Activated T-helper 1 cell treated with Interleukin-2 at 50 U/mL for 16 hours (primary cell): Measurements from ENCODE around the gene DLGAP1.

Experiments
- DNase-seq: peaks from one replicate; pipeline ENCODE4 v3.0.0-alpha.2; 2020; ENCODE audit warnings: low read depth

DLGAP1 gene

GRCh38 chr18:3529601-3530000, 925.5 kb downstream of the DLGAP1 start:
- no peak for DNase-seq

- no peak for DNase-seq
Measured at GRCh38 chr18:3529077-3529476, 926.0 kb downstream of the DLGAP1 start.

GRCh38 chr18:3528231-3528630, 926.9 kb downstream of the DLGAP1 start:
- DNase-seq: no peak

GRCh38 chr18:3526421-3527354, 928.4 kb downstream of the DLGAP1 start:
- no peak for DNase-seq

- no peak for DNase-seq
Measured at GRCh38 chr18:3525870-3526420, 929.2 kb downstream of the DLGAP1 start.

GRCh38 chr18:3524706-3525105, 930.4 kb downstream of the DLGAP1 start:
- DNase-seq: no peak

GRCh38 chr18:3520230-3521085, 934.6 kb downstream of the DLGAP1 start:
- DNase-seq: no peak

GRCh38 chr18:3514312-3515216, 940.5 kb downstream of the DLGAP1 start:
- no peak for DNase-seq

- DNase-seq: no peak
Measured at GRCh38 chr18:3513481-3513880, 941.6 kb downstream of the DLGAP1 start.

- no peak for DNase-seq
Measured at GRCh38 chr18:3511980-3512379, 943.1 kb downstream of the DLGAP1 start.

- DNase-seq: no peak
Measured at GRCh38 chr18:3510896-3511295, 944.2 kb downstream of the DLGAP1 start.

- no peak for DNase-seq
Measured at GRCh38 chr18:3510024-3510423, 945.1 kb downstream of the DLGAP1 start.

GRCh38 chr18:3508576-3509549, 946.2 kb downstream of the DLGAP1 start:
- DNase-seq: no peak

GRCh38 chr18:3504637-3505036, 950.5 kb downstream of the DLGAP1 start:
- DNase-seq: no peak

GRCh38 chr18:3502650-3503049, 952.5 kb downstream of the DLGAP1 start:
- DNase-seq: no peak

- no peak for DNase-seq
Measured at GRCh38 chr18:3500016-3500415, 955.1 kb downstream of the DLGAP1 start.

- DNase-seq: no peak
Measured at GRCh38 chr18:3499501-3499900, 955.6 kb downstream of the DLGAP1 start.

GRCh38 chr18:3498698-3499471, 956.2 kb downstream of the DLGAP1 start:
- peak; percentile 6 for DNase-seq

GRCh38 chr18:3495691-3496430, 959.2 kb downstream of the DLGAP1 start:
- no peak for DNase-seq
